HG03442 (cell line): ENCODE data around the gene ZFAND4.
"Not testable (repeated sequence)": the region's sequence is repeated elsewhere in the genome, so short reads cannot be mapped to it uniquely, and the experiment has no call there.

Experiments used
- ATAC-seq: cut with Tn5 transposase; IDR thresholded peaks from one replicate; pipeline ENCODE4 v1.9.1; 2021; ENCODE audit warnings: mild to moderate bottlenecking, moderate library complexity; ENCODE audit not compliant: unreplicated experiment

Gene ZFAND4

DNA sequence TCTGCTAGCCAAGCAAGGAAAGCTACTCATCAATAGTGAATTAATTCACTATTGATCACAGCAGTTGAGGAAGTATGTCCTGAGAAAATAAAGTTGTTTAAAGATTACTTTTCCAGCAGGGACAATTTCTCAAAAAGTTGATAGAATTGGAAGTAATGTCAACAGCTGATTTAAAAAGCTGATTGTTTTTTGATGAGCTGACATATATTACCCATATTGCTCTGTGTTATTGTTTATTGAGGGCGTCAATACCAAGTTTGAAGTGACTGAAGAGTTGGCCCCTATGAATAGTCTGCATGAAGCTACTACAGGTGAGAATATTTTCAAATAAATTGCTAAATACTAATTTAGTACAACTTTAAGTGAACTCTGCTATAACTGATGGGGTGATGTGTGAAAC lies 28.0 kb downstream of the ZFAND4 start:
- ATAC-seq = no peak

- ATAC-seq = no peak
These were observed 31.6 kb downstream of the ZFAND4 start for GRCh38 chr10:45640941-45641340.

DNA sequence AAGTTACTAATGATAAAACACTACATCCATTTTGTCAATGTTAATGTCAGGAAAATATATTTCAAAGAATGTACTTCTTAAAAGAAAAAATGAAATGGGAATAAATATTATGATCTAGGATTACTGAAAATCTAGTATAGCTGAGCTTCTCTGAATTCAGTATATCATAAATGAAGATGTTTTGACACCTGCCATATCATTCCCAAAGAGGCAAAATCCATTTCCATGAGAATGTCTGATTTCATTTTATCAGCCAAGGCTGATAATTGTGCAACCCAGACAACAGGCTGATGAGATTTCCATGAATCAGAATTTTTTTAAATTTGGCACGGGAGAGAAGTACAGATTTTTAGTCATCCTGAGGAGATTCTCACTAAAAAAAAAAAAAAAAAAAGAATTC lies 32.5 kb downstream of the ZFAND4 start:
- no peak for ATAC-seq

GRCh38 chr10:45627412-45628048 lies 45.0 kb downstream of the ZFAND4 start:
- no peak for ATAC-seq

GRCh38 chr10:45625879-45626278 lies 46.7 kb downstream of the ZFAND4 start:
- ATAC-seq = no peak

DNA sequence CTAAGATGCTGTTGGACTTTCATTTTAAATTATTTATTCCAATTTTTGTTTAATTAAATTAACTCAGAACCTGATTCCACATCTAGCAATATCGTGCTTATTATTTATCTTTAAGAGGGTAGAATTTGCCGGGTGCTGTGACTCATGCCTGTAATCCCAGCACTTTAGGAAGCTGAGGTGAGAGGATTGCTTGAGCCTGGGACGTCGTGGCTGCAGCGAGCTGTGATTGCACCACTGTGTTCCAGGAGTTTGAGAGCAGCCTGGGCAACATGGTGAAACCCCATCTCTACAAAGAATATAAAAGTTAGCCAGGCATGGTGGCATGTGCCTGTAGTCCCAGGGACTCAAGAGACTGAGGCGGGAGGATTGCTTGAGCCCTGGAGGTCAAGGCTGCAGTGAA lies 47.8 kb downstream of the ZFAND4 start:
- no peak for ATAC-seq

DNA sequence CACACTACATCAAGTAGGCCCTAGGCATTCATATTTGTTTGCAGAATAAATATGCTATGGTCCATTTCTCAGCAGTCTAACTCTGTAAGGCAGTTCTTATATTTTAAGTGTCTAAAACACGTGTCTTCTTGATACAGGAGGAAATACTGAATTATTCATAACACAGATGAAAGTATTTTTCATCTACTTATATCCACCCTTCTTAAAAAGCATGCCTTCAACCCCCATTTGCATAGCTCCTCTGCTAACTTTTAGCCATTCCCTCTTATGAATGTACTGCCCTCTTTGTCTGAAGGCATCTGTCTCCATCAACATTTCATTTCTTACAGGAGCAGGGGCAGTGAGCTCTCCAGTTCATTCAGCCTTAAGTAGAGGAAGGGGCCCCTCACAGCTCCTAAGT lies 57.7 kb downstream of the ZFAND4 start:
- ATAC-seq = no peak

GRCh38 chr10:45612741-45613140 lies 59.8 kb downstream of the ZFAND4 start:
- ATAC-seq = no peak

DNA sequence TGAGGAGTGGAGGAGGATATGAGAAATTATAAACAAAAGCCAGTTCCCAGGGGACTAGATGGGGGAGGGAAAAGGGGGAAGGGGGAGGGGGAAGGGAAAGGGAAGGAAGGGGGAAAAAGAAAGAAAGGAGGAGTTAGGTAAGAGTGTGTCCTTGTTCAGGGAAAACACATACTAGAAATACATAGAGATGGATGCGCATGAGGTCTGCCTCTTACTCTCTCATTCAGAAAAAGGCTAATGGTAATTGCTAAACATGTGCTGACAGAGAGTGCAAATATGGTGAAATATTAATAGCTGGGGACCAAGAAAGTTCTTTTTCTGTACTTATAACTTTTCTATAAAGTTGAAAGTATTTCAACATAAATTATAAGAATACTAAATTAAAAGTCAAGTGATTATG lies 64.5 kb downstream of the ZFAND4 start:
- no peak for ATAC-seq

DNA sequence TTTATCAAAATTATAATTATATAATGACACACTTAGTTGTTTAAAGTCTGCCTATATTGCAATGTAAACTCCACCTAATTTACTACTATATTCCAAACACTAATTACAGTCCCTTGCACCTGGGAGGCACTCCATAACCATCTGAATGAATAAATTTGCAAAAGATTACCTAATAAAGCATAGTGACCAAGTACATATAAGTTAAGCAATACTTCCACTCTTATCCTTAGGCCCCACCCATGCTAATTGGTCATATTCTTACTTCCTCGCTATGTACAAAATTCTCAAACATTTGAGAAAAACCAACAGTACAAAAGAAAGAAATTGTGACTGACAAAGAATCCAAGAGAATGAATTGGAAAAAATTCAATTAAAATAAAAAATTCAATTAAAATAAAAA lies 65.3 kb downstream of the ZFAND4 start:
- no peak for ATAC-seq

GRCh38 chr10:45602836-45603235 lies 69.7 kb downstream of the ZFAND4 start:
- ATAC-seq = no peak

DNA sequence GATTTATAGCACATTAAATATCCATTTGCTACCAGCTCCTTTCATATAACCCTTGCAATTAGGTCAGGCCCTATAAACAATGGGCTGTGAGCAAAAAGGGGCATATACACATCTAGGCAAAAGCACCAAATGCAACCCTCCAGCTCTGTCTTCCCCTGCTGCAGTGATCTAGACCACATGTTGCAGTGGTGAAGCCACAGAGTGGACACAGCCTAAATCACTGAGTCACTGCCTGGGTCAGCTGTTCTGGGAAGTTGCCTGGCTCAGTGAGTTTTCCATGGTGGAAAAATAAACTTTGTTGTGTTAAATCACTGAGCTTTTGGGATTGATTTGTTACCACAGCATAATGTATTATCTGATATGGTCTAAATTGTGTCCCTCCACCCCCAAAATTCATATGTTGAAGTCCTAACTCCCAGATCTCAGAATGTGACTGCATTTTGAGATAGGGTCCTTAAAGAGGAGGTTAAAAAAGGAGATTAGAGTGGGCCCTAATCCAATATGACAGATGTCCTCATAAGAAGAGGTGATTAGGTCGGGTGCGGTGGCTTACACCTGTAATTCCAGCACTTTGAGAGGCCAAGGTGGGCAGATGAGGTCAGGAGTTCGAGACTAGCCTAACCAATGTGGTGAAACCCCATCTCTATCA lies 70.4 kb downstream of the ZFAND4 start:
- ATAC-seq = no peak

DNA sequence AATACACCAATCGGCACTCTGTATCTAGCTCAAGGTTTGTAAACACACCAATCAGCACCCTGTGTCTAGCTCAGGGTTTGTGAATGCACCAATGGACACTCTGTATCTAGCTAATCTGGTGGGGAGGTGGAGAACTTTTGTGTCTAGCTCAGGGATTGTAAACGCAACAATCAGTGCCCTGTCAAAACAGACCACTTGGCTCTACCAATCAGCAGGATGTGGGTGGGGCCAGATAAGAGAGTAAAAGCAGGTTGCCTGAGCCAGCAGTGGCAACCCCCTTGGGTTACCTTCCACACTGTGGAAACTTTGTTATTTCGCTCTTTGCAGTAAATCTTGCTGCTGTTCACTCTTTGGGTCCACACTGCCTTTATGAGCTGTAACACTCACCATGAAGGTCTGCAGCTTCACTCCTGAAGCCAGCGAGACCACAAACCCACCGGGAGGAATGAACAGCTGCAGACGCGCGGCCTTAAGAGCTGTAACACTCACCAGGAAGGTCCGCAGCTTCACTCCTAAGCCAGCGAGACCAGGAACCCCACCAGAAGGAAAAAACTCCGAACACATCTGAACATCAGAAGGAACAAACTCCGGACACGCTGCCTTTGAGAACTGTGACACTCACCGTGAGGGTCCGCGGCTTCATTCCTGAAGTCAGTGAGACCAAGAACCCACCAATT lies 71.2 kb downstream of the ZFAND4 start:
- not testable (repeated sequence) for ATAC-seq

GRCh38 chr10:45600337-45601253 lies 72.0 kb downstream of the ZFAND4 start:
- not testable (repeated sequence) for ATAC-seq

GRCh38 chr10:45599646-45600045 lies 72.9 kb downstream of the ZFAND4 start:
- no peak for ATAC-seq

GRCh38 chr10:45599021-45599603 lies 73.5 kb downstream of the ZFAND4 start:
- ATAC-seq = no peak

DNA sequence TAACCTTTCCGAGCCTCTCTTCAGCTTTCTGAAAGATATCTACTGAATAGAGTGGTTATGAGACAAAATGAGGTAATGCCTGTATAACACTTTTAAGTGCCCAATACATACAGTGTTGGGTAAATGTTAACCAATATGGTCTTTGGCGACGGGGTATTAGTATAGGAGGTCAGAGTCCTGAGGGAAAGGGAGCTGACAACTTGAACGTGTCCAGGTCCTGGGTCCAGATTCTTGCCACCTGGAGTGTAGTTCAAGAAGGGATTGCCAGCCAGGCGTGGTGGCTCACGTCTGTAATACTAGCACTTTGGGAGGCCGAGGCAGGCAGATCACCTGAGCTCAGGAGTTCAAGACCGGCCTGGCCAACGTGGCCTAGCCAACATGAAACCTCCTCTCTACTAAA lies 76.0 kb downstream of the ZFAND4 start:
- no peak for ATAC-seq

- peak; percentile 91 for ATAC-seq
These were observed 78.1 kb downstream of the ZFAND4 start for GRCh38 chr10:45594276-45595157.

DNA sequence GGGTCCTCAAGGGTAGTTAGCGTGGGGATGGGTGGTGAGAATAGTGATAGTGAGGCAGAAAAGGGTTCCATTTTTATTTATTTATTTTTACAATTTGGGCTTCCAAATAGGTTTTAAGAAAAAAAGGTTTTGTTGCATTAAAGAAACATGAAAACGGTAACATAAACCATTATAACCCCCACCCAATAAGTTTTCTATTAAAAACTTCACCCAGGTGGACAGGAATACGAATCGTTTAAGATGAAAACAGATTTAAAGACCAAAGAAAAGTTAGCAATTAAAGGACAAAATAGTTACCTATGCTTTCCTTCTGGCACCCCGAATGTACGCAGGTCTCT lies 78.7 kb downstream of the ZFAND4 start:
- ATAC-seq = no peak

DNA sequence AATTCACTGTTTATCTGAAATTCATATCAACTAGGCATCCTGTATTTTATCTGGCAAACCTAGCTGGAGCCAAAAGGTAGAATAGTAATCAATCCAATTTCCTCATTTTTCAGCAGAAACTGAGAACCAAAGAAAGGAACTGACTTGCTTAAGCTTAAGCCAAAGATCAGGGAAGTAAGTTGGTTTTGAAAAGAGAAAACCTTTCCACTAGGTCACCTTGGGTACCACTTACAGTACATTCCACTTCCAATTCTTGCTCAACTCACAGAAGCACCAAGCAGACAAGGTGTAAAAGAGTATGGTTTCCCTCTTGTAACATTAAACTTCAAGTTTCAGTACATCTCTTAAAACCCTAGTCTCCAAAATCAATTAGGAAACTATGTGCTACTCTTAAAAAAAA lies 79.6 kb downstream of the ZFAND4 start:
- ATAC-seq = no peak
